SK-N-SH treated with all-trans-retinoic acid at 6 μM for 48 hours (cell line): ENCODE results near the gene B2M.

Experiments used
- ATAC-seq: fragments of 200-7000 bp; cut with Tn5 transposase; 3 replicates; pipeline ENCODE4 v1.9.1; 2020; ENCODE audit warnings: mild to moderate bottlenecking, moderate library complexity
- ARNTL ChIP-seq: fragments of 450-650 bp; formaldehyde crosslinking; IDR thresholded peaks from 2 replicates; pipeline ENCODE4 v1.5.0; 2020; ENCODE audit warnings: low read depth, mild to moderate bottlenecking, moderate library complexity, borderline replicate concordance
- BACH2 ChIP-seq: fragments of 250-450 bp; sonication (Bioruptor Pico); IDR thresholded peaks from 2 replicates; pipeline ENCODE4 v1.9.0; 2021; ENCODE audit warnings: mild to moderate bottlenecking, borderline replicate concordance
- CSDC2 ChIP-seq: fragments of 250-450 bp; sonication (Bioruptor Pico); IDR thresholded peaks from 2 replicates; pipeline ENCODE4 v1.5.0; 2020; ENCODE audit warnings: mild to moderate bottlenecking, moderate library complexity
- ESRRG ChIP-seq: fragments of 250-450 bp; sonication (Bioruptor Pico); IDR thresholded peaks from 2 replicates; pipeline ENCODE4 v1.6.1; 2021; ENCODE audit warnings: mild to moderate bottlenecking
- GLIS3 ChIP-seq: fragments of 250-450 bp; sonication (Bioruptor Pico); IDR thresholded peaks from 2 replicates; pipeline ENCODE4 v1.5.0; 2020; ENCODE audit warnings: mild to moderate bottlenecking, moderate library complexity
- ISL1 ChIP-seq: fragments of 250-450 bp; sonication (Bioruptor Pico); IDR thresholded peaks from 2 replicates; pipeline ENCODE4 v2.1.2; 2022; ENCODE audit warnings: mild to moderate bottlenecking, moderate library complexity
- OSR1 ChIP-seq: fragments of 250-450 bp; sonication (Bioruptor Pico); IDR thresholded peaks from 2 replicates; pipeline ENCODE4 v1.8.0; 2022; ENCODE audit warnings: moderate library complexity, mild to moderate bottlenecking, inconsistent platforms
- PPARA ChIP-seq: fragments of 250-450 bp; sonication (Bioruptor Pico); IDR thresholded peaks from 2 replicates; pipeline ENCODE4 v1.5.0; 2020; ENCODE audit warnings: mild to moderate bottlenecking, borderline replicate concordance
- RARB ChIP-seq: fragments of 250-450 bp; sonication (Bioruptor Pico); IDR thresholded peaks from 2 replicates; pipeline ENCODE4 v1.8.0; 2021; ENCODE audit warnings: mild to moderate bottlenecking, moderate library complexity
- SNAI2 ChIP-seq: fragments of 250-450 bp; sonication (Bioruptor Pico); IDR thresholded peaks from 2 replicates; pipeline ENCODE4 v1.5.0; 2020; ENCODE audit warnings: mild to moderate bottlenecking, moderate library complexity
- TCF4 ChIP-seq: fragments of 250-450 bp; sonication (Bioruptor Pico); IDR thresholded peaks from 2 replicates; pipeline ENCODE4 v1.8.0; 2021; ENCODE audit warnings: mild to moderate bottlenecking, moderate library complexity, borderline replicate concordance
- TOX ChIP-seq: fragments of 250-450 bp; sonication (Bioruptor Pico); IDR thresholded peaks from 2 replicates; pipeline ENCODE4 v1.8.0; 2021; ENCODE audit warnings: mild to moderate bottlenecking, moderate library complexity, borderline replicate concordance
- ZC3H10 ChIP-seq: fragments of 250-450 bp; sonication (Bioruptor Pico); IDR thresholded peaks from 2 replicates; pipeline ENCODE4 v1.5.1; 2021; ENCODE audit warnings: mild to moderate bottlenecking, moderate library complexity
- ZFP3 ChIP-seq: fragments of 250-450 bp; sonication (Bioruptor Pico); IDR thresholded peaks from 2 replicates; pipeline ENCODE4 v1.5.0; 2020; ENCODE audit warnings: mild to moderate bottlenecking, moderate library complexity
- ZFP30 ChIP-seq: fragments of 450-650 bp; formaldehyde crosslinking; IDR thresholded peaks from 2 replicates; pipeline ENCODE4 v1.5.0; 2022; ENCODE audit warnings: mild to moderate bottlenecking, moderate library complexity
- ZNF565 ChIP-seq: fragments of 450-650 bp; formaldehyde crosslinking; conservative IDR thresholded peaks from 2 replicates; pipeline ENCODE4 v1.5.0; 2020; ENCODE audit warnings: low read depth, mild to moderate bottlenecking, moderate library complexity
- ZNF70 ChIP-seq: fragments of 450-650 bp; formaldehyde crosslinking; IDR thresholded peaks from 2 replicates; pipeline ENCODE4 v1.5.0; 2020; ENCODE audit warnings: mild to moderate bottlenecking, moderate library complexity
- ZNF8 ChIP-seq: fragments of 450-650 bp; formaldehyde crosslinking; IDR thresholded peaks from 2 replicates; pipeline ENCODE4 v1.5.0; 2020; ENCODE audit warnings: mild to moderate bottlenecking, moderate library complexity
- TF ChIP-seq, protein P1 (sequence below): fragments of 250-450 bp; sonication (Bioruptor Pico); IDR thresholded peaks from 2 replicates; pipeline ENCODE4 v1.5.0; 2020; ENCODE audit warnings: mild to moderate bottlenecking, moderate library complexity
- TF ChIP-seq, protein P2 (sequence below): fragments of 250-450 bp; sonication (Bioruptor Pico); IDR thresholded peaks from 2 replicates; pipeline ENCODE4 v1.5.1; 2021; ENCODE audit warnings: mild to moderate bottlenecking, moderate library complexity
- TF ChIP-seq, protein P3 (sequence below): fragments of 250-450 bp; sonication (Bioruptor Pico); IDR thresholded peaks from 2 replicates; pipeline ENCODE4 v1.8.0; 2020; ENCODE audit warnings: mild to moderate bottlenecking, moderate library complexity, borderline replicate concordance
- TF ChIP-seq, protein P4 (sequence below): fragments of 250-450 bp; sonication (Bioruptor Pico); IDR thresholded peaks from 2 replicates; pipeline ENCODE4 v1.8.0; 2021; ENCODE audit warnings: low read depth, mild to moderate bottlenecking, moderate library complexity, borderline replicate concordance

B2M gene

DNA sequence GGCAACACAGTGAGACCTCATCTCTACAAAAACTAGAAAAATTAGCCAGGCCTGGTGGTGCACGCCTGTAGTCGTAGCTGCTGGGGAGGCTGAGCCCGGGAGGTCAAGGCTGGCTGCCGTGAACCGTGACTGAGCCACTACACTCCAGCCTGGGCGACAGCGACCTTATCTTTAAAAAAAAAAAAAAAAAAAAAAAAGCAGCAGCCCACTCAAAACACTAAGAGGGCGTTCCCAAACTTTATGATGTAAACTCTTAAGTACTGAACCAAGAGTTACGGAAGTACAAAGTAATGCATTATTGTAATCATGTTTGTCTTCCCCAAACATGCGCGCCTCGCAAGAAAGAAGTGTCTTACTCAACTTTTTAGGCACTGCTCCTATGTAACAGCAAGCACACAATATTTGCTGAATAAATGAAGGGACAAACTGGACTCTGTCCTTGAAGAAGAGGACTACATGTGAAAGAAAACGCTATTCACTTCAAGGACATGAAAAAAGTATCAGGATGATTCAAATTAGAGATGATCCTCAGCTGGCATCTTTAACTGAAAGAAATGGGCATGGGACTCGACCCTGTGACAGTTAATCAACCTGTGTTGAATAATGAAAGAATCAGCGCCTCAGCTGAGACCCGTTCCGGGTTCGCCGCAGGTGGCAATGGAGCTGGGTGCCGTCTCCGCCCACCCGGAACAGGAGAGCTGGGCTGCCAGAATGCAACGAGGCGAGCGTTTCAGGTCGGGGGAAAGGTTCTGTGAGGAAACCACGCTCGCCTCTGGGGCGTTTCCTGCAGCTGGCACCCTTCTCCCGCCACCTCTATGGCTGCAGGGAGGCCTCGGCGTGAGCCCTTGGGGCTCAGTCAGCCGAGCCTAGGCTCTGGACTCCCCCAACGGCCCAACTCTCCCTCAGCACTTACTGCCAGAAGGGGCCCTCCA is 48.6 kb upstream of the B2M start:
- TF ChIP-seq ZFP30 (CRISPR knock-in tag) (no peak), ZNF8 (CRISPR knock-in tag) (no peak), ZNF565 (CRISPR knock-in tag) (no peak), ZFP3 (CRISPR knock-in tag) (0 out of 2 replicates have a peak, but pooled peaks have one; percentile 11), CSDC2 (CRISPR knock-in tag) (0 out of 2 replicates have a peak, but pooled peaks have one; percentile 40), ZNF70 (no peak)
- TF ChIP-seq, protein P1, sequence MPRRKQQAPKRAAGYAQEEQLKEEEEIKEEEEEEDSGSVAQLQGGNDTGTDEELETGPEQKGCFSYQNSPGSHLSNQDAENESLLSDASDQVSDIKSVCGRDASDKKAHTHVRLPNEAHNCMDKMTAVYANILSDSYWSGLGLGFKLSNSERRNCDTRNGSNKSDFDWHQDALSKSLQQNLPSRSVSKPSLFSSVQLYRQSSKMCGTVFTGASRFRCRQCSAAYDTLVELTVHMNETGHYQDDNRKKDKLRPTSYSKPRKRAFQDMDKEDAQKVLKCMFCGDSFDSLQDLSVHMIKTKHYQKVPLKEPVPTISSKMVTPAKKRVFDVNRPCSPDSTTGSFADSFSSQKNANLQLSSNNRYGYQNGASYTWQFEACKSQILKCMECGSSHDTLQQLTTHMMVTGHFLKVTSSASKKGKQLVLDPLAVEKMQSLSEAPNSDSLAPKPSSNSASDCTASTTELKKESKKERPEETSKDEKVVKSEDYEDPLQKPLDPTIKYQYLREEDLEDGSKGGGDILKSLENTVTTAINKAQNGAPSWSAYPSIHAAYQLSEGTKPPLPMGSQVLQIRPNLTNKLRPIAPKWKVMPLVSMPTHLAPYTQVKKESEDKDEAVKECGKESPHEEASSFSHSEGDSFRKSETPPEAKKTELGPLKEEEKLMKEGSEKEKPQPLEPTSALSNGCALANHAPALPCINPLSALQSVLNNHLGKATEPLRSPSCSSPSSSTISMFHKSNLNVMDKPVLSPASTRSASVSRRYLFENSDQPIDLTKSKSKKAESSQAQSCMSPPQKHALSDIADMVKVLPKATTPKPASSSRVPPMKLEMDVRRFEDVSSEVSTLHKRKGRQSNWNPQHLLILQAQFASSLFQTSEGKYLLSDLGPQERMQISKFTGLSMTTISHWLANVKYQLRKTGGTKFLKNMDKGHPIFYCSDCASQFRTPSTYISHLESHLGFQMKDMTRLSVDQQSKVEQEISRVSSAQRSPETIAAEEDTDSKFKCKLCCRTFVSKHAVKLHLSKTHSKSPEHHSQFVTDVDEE (CRISPR knock-in tag), result no peak
- peak; percentile 81 for ATAC-seq

GRCh38 chr15:44663410-44664308 is 47.7 kb upstream of the B2M start, which contains the start of gene SPG11:
TSS of gene SPG11 (minus strand) at chr15:44663662. CDS start at chr15:44663647, 15 bp downstream.
- TF ChIP-seq ZC3H10 (no peak), ARNTL (CRISPR knock-in tag) (no peak), PPARA (CRISPR knock-in tag) (peak; percentile 74; the same call in 1 of the 2 replicates), BACH2 (peak; percentile 82; the same call in 1 of the 2 replicates), ZNF565 (CRISPR knock-in tag) (peak; percentile 77; the same call in 1 of the 2 replicates), ZFP3 (CRISPR knock-in tag) (peak; percentile 76; the same call in 1 of the 2 replicates), GLIS3 (CRISPR knock-in tag) (0 out of 2 replicates have a peak, but pooled peaks have one; percentile 42), ZNF70 (peak; percentile 49; the same call in 1 of the 2 replicates), ZNF8 (CRISPR knock-in tag) (0 out of 2 replicates have a peak, but pooled peaks have one; percentile 16), CSDC2 (CRISPR knock-in tag) (peak; percentile 87; the same call in 1 of the 2 replicates), RARB (CRISPR knock-in tag) (no peak), ZFP30 (CRISPR knock-in tag) (no peak), OSR1 (CRISPR knock-in tag) (no peak), ISL1 (CRISPR knock-in tag) (no peak), ESRRG (CRISPR knock-in tag) (no peak), TOX (no peak), TCF4 (CRISPR knock-in tag) (peak; percentile 51; the same call in 1 of the 2 replicates), SNAI2 (CRISPR knock-in tag) (peak; percentile 97)
- TF ChIP-seq, protein P1 (CRISPR knock-in tag), result peak; percentile 87
- TF ChIP-seq, protein P2, sequence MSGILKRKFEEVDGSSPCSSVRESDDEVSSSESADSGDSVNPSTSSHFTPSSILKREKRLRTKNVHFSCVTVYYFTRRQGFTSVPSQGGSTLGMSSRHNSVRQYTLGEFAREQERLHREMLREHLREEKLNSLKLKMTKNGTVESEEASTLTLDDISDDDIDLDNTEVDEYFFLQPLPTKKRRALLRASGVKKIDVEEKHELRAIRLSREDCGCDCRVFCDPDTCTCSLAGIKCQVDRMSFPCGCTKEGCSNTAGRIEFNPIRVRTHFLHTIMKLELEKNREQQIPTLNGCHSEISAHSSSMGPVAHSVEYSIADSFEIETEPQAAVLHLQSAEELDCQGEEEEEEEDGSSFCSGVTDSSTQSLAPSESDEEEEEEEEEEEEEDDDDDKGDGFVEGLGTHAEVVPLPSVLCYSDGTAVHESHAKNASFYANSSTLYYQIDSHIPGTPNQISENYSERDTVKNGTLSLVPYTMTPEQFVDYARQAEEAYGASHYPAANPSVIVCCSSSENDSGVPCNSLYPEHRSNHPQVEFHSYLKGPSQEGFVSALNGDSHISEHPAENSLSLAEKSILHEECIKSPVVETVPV (CRISPR knock-in tag), result no peak
- TF ChIP-seq, protein P3, sequence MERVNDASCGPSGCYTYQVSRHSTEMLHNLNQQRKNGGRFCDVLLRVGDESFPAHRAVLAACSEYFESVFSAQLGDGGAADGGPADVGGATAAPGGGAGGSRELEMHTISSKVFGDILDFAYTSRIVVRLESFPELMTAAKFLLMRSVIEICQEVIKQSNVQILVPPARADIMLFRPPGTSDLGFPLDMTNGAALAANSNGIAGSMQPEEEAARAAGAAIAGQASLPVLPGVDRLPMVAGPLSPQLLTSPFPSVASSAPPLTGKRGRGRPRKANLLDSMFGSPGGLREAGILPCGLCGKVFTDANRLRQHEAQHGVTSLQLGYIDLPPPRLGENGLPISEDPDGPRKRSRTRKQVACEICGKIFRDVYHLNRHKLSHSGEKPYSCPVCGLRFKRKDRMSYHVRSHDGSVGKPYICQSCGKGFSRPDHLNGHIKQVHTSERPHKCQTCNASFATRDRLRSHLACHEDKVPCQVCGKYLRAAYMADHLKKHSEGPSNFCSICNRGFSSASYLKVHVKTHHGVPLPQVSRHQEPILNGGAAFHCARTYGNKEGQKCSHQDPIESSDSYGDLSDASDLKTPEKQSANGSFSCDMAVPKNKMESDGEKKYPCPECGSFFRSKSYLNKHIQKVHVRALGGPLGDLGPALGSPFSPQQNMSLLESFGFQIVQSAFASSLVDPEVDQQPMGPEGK (CRISPR knock-in tag), result no peak
- TF ChIP-seq, protein P4, sequence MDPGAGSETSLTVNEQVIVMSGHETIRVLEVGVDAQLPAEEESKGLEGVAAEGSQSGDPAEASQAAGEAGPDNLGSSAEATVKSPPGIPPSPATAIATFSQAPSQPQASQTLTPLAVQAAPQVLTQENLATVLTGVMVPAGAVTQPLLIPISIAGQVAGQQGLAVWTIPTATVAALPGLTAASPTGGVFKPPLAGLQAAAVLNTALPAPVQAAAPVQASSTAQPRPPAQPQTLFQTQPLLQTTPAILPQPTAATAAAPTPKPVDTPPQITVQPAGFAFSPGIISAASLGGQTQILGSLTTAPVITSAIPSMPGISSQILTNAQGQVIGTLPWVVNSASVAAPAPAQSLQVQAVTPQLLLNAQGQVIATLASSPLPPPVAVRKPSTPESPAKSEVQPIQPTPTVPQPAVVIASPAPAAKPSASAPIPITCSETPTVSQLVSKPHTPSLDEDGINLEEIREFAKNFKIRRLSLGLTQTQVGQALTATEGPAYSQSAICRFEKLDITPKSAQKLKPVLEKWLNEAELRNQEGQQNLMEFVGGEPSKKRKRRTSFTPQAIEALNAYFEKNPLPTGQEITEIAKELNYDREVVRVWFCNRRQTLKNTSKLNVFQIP (CRISPR knock-in tag), result no peak
- ATAC-seq, result peak; percentile 95
